HG03139 (cell line): Measurements from ENCODE around the gene IL16.

ENCODE experiments used
- ATAC-seq: cut with Tn5 transposase; IDR thresholded peaks from one replicate; pipeline ENCODE4 v1.9.1; 2021; ENCODE audit not compliant: unreplicated experiment

IL16 gene

GRCh38 chr15:81289910-81290309 lies 93.2 kb downstream of the IL16 start:
- no peak for ATAC-seq

- no peak for ATAC-seq
Measured at GRCh38 chr15:81291916-81292522, 95.3 kb downstream of the IL16 start.

DNA sequence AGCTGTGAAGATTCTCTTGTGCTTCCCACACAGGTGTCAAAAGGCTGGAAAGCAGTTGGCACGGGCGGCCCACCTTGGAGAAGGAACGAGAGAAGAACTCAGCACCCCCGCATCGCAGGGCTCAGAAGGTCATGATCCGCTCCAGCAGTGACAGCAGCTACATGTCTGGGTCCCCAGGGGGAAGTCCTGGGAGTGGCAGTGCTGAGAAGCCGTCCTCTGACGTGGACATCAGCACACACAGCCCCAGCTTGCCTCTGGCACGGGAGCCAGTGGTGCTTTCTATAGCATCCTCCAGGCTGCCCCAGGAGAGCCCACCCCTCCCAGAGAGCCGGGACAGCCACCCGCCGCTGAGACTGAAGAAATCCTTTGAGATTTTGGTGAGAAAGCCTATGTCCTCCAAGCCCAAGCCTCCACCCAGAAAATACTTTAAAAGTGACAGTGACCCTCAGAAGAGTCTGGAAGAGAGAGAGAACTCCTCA lies 95.9 kb downstream of the IL16 start:
- ATAC-seq = peak; percentile 30

GRCh38 chr15:81293728-81294515 lies 97.2 kb downstream of the IL16 start:
- ATAC-seq = peak; percentile 57

DNA sequence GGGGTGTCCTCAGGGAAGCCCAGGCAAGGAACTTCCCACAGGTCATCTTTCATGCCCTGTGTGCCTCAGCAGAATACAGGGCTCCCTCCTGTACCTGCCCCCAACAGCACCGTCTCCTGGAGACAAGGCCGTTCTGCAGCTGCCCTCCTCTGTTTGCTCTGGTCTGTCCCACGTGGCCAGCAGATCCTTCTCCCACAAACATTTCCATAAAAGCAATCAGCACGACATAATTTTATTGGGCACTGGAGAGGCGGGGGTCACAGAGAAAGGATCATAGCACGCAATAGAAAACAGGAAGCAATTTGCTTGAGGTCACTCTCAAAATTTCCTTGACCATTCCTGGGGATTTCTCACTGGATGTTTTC lies 97.8 kb downstream of the IL16 start:
- ATAC-seq = no peak

- no peak for ATAC-seq
Measured at GRCh38 chr15:81295486-81296121, 98.9 kb downstream of the IL16 start.

DNA sequence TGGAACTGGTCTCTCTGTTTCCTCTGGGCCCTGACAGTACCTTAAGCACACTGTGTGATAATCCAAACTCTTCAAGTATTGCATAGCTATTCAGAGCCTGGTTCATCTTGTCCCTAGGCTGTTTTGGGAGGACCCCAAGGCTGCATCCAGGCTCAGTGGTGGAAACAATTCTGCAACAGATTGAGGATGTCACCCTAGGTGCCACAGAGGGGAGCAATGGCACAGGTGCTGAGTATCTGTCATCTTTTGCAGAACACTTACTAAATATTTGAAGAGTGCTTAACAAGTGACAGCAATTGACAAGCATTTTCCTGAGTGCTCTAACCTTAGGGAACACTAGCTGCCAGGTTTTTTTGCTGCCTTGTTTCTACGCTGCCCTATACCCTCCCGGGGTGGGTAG lies 99.5 kb downstream of the IL16 start:
- ATAC-seq = no peak

GRCh38 chr15:81296673-81297072 lies 100.0 kb downstream of the IL16 start:
- peak; percentile 43 for ATAC-seq

GRCh38 chr15:81297147-81297572 lies 100.5 kb downstream of the IL16 start:
- no peak for ATAC-seq

DNA sequence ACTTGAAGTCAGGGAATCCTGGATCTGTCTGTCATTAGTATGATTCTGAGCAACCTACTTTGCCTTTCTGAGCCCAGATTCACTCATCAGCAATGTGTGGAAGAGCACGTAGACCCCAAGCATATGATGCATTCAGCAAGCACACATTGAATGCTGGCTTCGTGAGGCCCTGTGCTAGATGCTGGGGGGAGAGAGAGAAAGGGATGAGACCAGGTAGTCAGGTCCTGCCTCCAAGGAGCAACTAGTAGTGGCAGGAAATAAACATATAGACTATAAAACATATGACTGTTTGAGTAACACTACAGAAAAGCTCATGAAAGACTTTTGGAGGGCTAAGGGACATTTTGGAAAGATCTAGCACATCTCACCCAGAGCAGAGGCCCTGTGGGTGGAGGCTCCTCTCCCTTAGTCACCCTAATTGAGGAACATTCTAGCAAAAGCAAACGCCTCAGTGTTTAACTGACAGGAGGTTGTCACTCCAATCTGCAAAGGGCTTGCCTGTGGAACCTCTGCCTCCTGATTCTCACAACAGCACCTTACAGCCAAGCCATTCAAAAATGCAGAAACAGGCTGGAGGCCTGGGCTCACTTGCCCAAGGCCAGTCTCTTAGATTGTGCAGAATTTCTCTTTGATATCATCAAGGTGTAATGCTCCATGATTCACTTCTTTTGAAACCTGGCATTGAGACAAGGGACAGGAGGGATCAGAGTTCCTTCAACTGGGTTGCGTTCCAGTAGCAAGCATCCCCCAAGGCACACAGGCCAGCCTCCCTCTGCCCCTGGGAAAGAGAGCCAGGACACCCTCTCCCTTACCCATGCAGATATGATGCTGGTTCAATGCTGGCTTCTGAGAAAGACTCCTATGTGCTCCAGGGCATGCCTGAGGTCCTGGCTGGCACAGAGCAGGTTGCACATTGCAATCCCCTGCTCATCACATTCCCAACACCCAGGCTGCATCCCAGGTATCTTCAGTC lies 101.2 kb downstream of the IL16 start:
- ATAC-seq = no peak

DNA sequence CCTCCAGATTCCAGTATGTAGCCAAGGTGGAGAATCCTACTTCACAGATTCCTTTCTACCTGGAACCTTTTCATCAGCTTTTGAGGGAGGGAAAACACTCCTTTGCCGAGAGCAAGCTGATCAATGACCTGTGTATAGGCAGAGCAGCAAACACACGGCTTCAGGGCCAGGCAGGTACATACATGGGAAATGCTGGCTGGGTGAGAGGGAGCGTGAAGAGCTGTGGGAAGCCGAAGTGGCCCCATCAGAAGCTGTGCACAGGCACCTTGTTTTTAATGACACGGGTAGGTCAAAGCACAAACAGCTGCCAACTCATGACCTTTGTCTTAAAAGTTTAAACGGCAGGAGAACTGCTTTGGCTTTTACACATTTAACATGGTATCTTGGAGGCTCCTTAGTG lies 101.9 kb downstream of the IL16 start:
- ATAC-seq = no peak

GRCh38 chr15:81299156-81299555 lies 102.5 kb downstream of the IL16 start:
- no peak for ATAC-seq

DNA sequence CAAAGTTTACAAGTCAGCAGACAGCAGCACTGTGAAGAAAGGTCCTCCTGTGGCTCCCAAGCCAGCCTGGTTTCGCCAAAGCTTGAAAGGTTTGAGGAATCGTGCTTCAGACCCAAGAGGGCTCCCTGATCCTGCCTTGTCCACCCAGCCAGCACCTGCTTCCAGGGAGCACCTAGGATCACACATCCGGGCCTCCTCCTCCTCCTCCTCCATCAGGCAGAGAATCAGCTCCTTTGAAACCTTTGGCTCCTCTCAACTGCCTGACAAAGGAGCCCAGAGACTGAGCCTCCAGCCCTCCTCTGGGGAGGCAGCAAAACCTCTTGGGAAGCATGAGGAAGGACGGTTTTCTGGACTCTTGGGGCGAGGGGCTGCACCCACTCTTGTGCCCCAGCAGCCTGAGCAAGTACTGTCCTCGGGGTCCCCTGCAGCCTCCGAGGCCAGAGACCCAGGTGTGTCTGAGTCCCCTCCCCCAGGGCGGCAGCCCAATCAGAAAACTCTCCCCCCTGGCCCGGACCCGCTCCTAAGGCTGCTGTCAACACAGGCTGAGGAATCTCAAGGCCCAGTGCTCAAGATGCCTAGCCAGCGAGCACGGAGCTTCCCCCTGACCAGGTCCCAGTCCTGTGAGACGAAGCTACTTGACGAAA lies 103.1 kb downstream of the IL16 start:
- ATAC-seq = no peak

- ATAC-seq = no peak
Measured at GRCh38 chr15:81301385-81301784, 104.7 kb downstream of the IL16 start.

DNA sequence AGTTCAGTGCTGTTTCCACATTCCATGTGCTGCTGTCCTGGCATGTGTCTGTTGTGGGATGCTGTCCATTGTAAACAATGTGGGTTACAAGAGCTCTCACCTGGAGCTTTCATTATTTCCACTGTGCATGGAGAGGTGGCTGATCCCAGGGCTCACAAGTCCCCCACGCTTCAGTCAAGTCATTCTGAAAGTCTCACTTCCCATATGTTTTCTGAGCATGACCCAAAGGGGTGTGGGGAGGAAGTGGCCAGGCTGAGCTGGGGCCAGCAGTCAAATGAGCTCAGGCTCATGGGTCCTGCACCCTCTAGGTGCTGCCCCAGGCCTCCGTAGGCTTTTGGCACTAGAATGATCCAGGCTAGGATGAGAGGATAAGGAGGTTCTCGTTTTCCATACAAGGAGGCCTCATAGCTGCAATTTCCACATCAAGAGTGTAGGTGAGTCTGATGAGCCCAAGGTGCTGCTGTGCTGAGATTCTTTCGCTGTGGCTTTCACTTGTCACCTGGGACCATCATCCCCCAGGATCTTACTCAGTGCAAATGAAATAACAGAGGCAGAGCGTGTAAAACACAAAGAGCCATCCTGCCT lies 105.2 kb downstream of the IL16 start:
- peak; percentile 69 for ATAC-seq

DNA sequence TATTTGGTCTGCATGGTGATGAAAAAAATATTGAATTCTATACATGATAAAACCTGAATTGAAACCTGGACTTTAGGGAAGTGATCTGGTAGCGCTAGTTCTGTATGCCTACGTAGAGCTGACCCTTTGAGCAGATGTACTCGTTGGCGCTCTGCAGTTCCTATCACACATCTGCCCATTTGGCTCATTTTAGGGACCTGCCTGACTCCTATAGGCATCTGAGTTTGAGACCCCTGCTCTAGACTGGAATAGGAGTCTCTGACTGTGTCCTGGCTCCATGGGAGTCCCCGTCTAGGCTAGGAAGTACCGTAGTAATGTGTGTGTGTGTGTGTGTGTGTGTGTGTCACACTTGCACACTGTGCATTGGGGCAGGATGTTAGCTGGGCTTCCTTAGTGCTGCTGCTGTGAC lies 106.0 kb downstream of the IL16 start:
- peak; percentile 14 for ATAC-seq

- no peak for ATAC-seq
Measured at GRCh38 chr15:81303244-81304225, 106.9 kb downstream of the IL16 start.

DNA sequence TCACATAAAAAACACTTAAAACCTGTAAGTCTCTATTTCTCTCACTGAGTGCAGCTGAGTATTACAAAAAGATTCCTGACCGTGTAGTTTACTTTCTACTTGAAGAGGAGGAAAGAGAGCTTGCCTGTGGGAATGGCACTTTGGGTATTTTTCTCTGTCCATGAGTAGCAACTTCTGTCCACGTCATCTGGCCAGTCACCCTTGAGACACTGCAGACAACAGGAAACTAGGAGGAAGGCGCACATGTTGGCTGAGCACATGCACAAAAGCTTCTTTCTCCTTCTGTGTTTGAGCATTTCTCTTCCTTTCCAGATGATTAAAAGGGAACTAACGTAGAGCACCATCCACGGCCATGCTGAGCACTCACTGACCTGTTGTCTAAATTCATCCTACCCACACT lies 107.5 kb downstream of the IL16 start:
- no peak for ATAC-seq

DNA sequence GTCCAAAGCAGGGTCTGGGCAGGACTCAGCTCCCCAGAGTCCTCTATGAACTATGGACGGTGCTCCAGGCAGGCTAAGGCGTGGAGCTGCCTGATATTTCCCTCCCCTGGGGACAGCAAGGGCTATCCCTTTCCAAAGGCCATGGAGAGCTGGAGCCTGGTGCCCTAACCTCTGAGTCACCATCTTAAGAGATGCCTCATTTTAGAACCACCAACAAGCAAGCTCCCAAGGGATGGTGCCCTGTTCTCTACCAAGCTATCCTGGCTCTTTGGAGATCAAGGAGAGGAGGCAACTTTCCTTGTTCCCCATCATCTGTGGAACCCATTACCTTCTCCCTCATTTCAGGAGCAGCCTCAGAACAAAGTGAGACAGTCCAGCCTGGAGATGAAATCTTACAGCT lies 111.6 kb downstream of the IL16 start:
- no peak for ATAC-seq
